Superior temporal gyrus (tissue), 1 donor: ENCODE data around the gene ASMTL.
"Not testable (repeated sequence)": the region's sequence is repeated elsewhere in the genome, so short reads cannot be mapped to it uniquely, and the experiment has no call there.

Source experiments
- DNase-seq: peaks from one replicate; pipeline ENCODE4 v3.0.0-alpha.2; 2016; ENCODE audit errors: extremely low spot score

The ASMTL gene

GRCh38 chrX:1452516-1453394 lies at the start of gene ASMTL:
Gene ASMTL, minus strand, starts transcription at chrX:1452909. Its CDS starts 69 bp downstream, at chrX:1452840.
- DNase-seq, result peak; percentile 99

GRCh38 chrX:1502241-1502640 lies 49.5 kb upstream of the ASMTL start:
- DNase-seq, result no peak

GRCh38 chrX:1500701-1501624 lies 48.3 kb upstream of the ASMTL start:
- no peak for DNase-seq

- no peak for DNase-seq
These were observed 43.4 kb upstream of the ASMTL start for GRCh38 chrX:1496076-1496475.

- DNase-seq, result no peak
These were observed 41.3 kb upstream of the ASMTL start for GRCh38 chrX:1493877-1494510.

- DNase-seq, result no peak
These were observed 40.7 kb upstream of the ASMTL start for GRCh38 chrX:1493412-1493811.

- no peak for DNase-seq
These were observed 39.8 kb upstream of the ASMTL start for GRCh38 chrX:1492421-1493012.

- no peak for DNase-seq
These were observed 39.2 kb upstream of the ASMTL start for GRCh38 chrX:1491851-1492349.

GRCh38 chrX:1491248-1491647 lies 38.5 kb upstream of the ASMTL start:
- not testable (repeated sequence) for DNase-seq

- not testable (repeated sequence) for DNase-seq
These were observed 38.0 kb upstream of the ASMTL start for GRCh38 chrX:1490723-1491122.

- not testable (repeated sequence) for DNase-seq
These were observed 36.6 kb upstream of the ASMTL start for GRCh38 chrX:1489354-1489753.

- DNase-seq, result no peak
These were observed 36.0 kb upstream of the ASMTL start for GRCh38 chrX:1488745-1489144.

GRCh38 chrX:1488141-1488540 lies 35.4 kb upstream of the ASMTL start:
- no peak for DNase-seq

GRCh38 chrX:1487401-1487800 lies 34.7 kb upstream of the ASMTL start:
- DNase-seq, result no peak

GRCh38 chrX:1486749-1487361 lies 34.1 kb upstream of the ASMTL start:
- no peak for DNase-seq

GRCh38 chrX:1486177-1486576 lies 33.5 kb upstream of the ASMTL start:
- no peak for DNase-seq

- DNase-seq, result no peak
These were observed 32.3 kb upstream of the ASMTL start for GRCh38 chrX:1485033-1485432.

GRCh38 chrX:1484638-1485019 lies 31.9 kb upstream of the ASMTL start:
- no peak for DNase-seq

GRCh38 chrX:1483843-1484637 lies 31.3 kb upstream of the ASMTL start:
- DNase-seq, result no peak

- not testable (repeated sequence) for DNase-seq
These were observed 29.8 kb upstream of the ASMTL start for GRCh38 chrX:1482530-1482928.
